ENCODE measurements around the gene CKAP2L. TPM values are rescaled to one million over a fixed set of nuclear protein-coding genes. Genes with fewer than 3 reads are reported as not detected.

CKAP2L gene
- total and polyA plus RNA-seq, 9 of the 15 experiments (the other 6 are each of a cell fraction or from before 2014, with no cell fraction given) = 10.4 to 21.9 (median 14.2) TPM

- TF ChIP-seq XRCC4 (IDR thresholded peaks at IDR 0.05; ENCODE audit: extremely low read depth, insufficient read depth, insufficient read length) (no peak), KAT7 (CRISPR knock-in tag; IDR thresholded peaks at IDR 0.05; ENCODE audit: borderline replicate concordance) (no peak), ZNF717 (CRISPR knock-in tag; IDR thresholded peaks at IDR 0.05) (no peak), HMGN3 (IDR thresholded peaks at IDR 0.05; ENCODE audit: borderline replicate concordance, extremely low read depth, insufficient read length, low read depth, low read length) (no peak), NR4A1 (CRISPR knock-in tag; IDR thresholded peaks at IDR 0.05) (no peak), NR4A1 (tag; IDR thresholded peaks at IDR 0.05) (no peak), NR1H2 (CRISPR knock-in tag; IDR thresholded peaks at IDR 0.05) (no peak), BCOR (IDR thresholded peaks at IDR 0.05) (no peak), MTF1 (CRISPR knock-in tag; IDR thresholded peaks at IDR 0.05; ENCODE audit: borderline replicate concordance) (no peak), ELF2 (CRISPR knock-in tag; IDR thresholded peaks at IDR 0.05) (no peak), OTX1 (CRISPR knock-in tag; IDR thresholded peaks at IDR 0.05) (no peak), ID3 (CRISPR knock-in tag; IDR thresholded peaks at IDR 0.05) (no peak), ID3 (tag; IDR thresholded peaks at IDR 0.05) (no peak), PRMT5 (CRISPR knock-in tag; IDR thresholded peaks at IDR 0.05) (no peak), HDAC3 (IDR thresholded peaks at IDR 0.05; ENCODE audit: borderline replicate concordance, partially characterized antibody) (no peak), MYNN (IDR thresholded peaks at IDR 0.05) (no peak), MYNN (CRISPR knock-in tag; IDR thresholded peaks at IDR 0.05) (no peak), CXXC5 (CRISPR knock-in tag; IDR thresholded peaks at IDR 0.05) (no peak), DMBX1 (CRISPR knock-in tag; IDR thresholded peaks at IDR 0.05; ENCODE audit: borderline replicate concordance) (no peak), ZSCAN29 (IDR thresholded peaks at IDR 0.05) (peak; percentile 80), PTBP1 (IDR thresholded peaks at IDR 0.05; ENCODE audit: low read depth, low read length) (no peak), PHF20 (IDR thresholded peaks at IDR 0.05; ENCODE audit: partially characterized antibody) (no peak), FOS (IDR thresholded peaks at IDR 0.05; ENCODE audit: extremely low read depth, insufficient read length) (no peak), ZSCAN32 (CRISPR knock-in tag; IDR thresholded peaks at IDR 0.05) (no peak), XRCC5 (IDR thresholded peaks at IDR 0.05; ENCODE audit: low read depth, low read length) (no peak), GTF2E2 (tag; IDR thresholded peaks at IDR 0.05) (no peak)
- TF ChIP-seq, protein P1, sequence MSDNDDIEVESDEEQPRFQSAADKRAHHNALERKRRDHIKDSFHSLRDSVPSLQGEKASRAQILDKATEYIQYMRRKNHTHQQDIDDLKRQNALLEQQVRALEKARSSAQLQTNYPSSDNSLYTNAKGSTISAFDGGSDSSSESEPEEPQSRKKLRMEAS (CRISPR knock-in tag; IDR thresholded peaks at IDR 0.05) = no peak
- TF ChIP-seq, protein P2, sequence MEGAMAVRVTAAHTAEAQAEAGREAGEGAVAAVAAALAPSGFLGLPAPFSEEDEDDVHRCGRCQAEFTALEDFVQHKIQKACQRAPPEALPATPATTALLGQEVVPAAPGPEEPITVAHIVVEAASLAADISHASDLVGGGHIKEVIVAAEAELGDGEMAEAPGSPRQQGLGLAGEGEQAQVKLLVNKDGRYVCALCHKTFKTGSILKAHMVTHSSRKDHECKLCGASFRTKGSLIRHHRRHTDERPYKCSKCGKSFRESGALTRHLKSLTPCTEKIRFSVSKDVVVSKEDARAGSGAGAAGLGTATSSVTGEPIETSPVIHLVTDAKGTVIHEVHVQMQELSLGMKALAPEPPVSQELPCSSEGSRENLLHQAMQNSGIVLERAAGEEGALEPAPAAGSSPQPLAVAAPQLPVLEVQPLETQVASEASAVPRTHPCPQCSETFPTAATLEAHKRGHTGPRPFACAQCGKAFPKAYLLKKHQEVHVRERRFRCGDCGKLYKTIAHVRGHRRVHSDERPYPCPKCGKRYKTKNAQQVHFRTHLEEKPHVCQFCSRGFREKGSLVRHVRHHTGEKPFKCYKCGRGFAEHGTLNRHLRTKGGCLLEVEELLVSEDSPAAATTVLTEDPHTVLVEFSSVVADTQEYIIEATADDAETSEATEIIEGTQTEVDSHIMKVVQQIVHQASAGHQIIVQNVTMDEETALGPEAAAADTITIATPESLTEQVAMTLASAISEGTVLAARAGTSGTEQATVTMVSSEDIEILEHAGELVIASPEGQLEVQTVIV (CRISPR knock-in tag; IDR thresholded peaks at IDR 0.05; ENCODE audit: borderline replicate concordance) = no peak
- TF ChIP-seq, protein P3, sequence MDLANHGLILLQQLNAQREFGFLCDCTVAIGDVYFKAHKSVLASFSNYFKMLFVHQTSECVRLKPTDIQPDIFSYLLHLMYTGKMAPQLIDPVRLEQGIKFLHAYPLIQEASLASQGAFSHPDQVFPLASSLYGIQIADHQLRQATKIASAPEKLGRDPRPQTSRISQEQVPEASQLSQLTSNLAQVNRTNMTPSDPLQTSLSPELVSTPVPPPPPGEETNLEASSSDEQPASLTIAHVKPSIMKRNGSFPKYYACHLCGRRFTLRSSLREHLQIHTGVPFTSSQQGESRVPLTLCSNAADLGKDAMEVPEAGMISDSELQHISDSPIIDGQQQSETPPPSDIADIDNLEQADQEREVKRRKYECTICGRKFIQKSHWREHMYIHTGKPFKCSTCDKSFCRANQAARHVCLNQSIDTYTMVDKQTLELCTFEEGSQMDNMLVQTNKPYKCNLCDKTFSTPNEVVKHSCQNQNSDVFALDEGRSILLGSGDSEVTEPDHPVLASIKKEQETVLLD (IDR thresholded peaks at IDR 0.05) = no peak
Observed at GRCh38 chr2:112690853-112691401, 73.5 kb downstream of the CKAP2L start (continued).
